Measurements from ENCODE around the gene HIPK4.
"Not testable (repeated sequence)": the region's sequence is repeated elsewhere in the genome, so short reads cannot be mapped to it uniquely, and the experiment has no call there.

The HIPK4 gene

GRCh38 chr19:40417643-40417981 is 27.6 kb upstream of the HIPK4 start:
- no peak for DNase-seq (ENCODE audit: low read depth)

- no peak for DNase-seq (ENCODE audit: low read depth)
Measured at GRCh38 chr19:40416918-40417642, 27.1 kb upstream of the HIPK4 start.

GRCh38 chr19:40415768-40416167 is 25.8 kb upstream of the HIPK4 start:
- no peak for DNase-seq (ENCODE audit: low read depth)

- DNase-seq (ENCODE audit: low read depth) = no peak
Measured at GRCh38 chr19:40414542-40415535, 24.9 kb upstream of the HIPK4 start.

DNA sequence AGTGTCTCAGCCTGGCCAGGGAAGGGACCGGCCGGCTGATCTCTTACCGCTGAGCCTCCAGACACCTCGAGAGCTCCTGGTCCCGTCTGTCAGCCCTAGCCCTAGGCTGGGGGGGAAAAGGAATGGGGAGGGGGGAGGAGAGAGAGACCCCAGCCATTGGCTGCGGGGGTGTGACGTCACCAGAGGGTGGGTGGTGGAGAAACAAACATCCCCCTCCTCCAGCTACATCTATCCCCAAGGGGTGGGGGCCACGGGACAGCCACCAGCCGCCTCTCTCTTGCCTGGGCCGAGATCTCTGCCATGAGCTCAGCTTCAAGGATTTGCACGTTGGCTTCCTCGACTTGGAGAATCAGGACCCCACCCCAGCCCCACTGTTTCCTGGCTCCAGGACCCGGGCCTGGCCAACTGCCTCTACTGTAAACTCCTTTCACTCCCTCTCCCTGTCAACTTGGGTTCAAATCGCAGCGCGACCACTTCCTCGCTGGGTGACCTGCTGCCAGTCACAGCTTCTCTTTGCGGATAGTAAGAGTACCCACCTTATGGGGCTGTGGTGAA is 23.4 kb upstream of the HIPK4 start, which contains the start of gene PRX:
Gene PRX, minus strand, starts transcription at position 88 of the 555 bp plus-strand sequence. CDS start 5,446 bp downstream, outside the sequence.
- no peak for DNase-seq (ENCODE audit: low read depth)

- DNase-seq (ENCODE audit: low read depth) = no peak
Measured at GRCh38 chr19:40412866-40413265, 22.9 kb upstream of the HIPK4 start.

DNA sequence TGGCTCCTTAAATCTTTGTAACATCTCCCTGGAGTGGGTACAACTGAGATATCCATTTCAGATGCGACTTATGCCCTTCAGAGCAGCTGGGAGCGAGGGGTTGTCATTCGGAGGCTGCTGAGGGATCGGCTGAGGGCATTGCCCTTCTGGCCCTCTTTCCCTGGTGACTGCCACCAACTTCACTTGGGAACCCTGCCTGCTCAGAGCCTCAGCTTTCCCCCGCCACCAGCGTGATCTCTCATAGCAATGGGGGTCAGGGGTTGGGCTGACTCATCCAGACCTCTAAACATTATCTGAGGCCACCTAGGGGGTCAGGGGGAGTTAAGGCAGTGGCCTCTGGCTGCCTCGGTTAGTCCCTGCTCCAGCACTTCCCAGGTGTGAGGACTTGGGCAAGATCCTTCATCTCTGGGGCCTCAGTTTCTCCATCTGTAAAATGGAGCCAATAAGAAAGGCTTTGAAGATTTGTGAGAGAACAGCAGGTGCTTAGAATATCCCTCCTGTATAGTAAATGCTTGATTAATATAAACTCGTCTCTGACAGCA is 22.0 kb upstream of the HIPK4 start:
- DNase-seq (ENCODE audit: low read depth) = no peak

DNA sequence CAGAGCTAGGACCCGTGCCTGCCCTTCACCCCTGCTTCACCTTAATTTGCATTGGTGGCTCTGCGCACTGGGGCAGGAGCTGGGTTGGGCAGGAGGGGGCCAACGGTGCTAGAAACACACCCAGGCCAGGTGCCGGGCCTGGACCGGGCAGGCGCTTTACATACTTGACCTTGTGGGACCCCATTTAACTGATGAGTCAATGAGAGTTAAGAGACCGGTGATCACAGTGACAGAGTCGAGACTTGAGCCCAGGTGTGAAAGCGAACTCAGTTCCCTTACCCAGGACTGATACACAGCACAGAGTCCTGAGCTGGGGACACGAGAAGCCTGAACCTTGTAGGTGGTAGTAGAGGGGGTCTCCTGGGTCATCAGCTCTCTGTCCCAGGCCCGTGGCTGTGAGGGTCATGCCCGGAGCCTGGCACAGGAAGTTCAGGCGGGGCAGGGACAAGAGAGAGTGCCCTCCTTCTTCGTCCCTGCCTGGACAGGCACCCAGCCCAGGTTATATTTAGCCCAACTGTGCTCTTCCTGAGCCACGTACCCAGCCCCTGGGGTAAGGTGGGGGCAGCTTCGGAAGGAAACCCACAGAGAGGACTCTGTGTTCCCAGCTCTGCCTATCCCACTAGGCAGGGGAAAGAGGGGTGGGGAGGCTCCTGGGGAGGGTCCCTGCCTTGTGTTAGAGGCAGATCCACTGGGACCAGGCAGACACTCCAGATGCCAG is 21.3 kb upstream of the HIPK4 start:
- DNase-seq (ENCODE audit: low read depth) = no peak

DNA sequence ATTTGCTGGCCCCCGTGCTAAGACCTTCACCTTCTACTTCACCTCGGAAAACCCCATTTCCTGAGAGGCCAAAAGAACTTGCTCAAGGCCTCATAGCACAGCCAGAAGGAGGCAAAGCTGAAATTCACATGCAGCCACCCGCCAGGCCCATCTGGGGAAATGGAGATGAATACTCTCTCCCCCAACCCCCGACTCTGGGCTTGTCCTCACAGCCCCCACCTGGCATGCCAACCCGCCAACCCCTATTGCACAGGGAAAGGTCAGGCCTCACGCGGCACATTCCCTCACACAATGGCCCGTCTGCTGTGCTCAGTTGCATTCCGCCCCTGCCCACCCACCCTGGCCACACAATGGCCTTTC is 20.0 kb upstream of the HIPK4 start:
- no peak for DNase-seq (ENCODE audit: low read depth)

- not testable (repeated sequence) for DNase-seq (ENCODE audit: low read depth)
Measured at GRCh38 chr19:40408598-40408925, 18.6 kb upstream of the HIPK4 start.

DNA sequence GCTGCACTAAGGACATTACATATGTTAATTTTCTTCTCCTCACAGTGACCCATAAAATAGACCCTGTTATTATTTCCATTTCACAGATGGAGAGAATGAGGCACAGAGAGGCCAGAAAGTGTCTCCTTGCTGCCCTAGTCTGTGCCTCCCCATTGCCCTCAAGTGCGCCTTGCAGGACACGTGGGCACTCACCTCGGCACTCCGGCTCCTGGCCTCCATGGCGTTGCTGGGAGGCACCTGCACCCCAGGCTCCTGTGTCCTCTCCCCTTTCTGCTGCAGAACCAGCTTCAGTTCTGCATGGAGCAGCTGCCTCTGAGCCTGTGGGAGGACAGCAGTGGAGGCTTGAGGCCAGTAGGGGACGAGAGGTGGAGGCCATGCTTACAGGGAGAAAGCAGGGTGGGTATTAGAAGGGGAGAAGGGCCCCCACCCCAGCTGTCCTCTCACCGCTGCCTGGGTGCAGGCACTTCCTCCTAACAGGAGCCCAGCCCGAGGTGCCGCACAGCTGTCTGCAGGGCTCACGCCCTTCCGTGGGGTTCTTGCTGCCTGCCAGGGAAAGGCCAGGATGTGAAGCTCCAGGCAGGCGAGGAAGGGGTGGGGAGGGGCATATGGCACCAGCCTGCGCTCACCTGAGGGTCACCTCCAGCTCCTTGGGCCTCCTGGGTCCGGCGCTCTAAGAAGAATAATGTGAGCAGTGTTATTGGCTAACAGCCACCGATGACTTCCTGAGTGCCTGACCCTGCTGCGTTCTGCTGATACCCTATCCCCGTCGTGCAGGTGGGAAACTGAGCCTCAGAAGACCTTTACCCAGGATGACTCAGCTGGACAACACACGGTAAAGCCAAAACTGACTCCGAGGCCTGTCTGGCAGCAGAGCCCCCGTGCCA is 18.0 kb upstream of the HIPK4 start:
- DNase-seq (ENCODE audit: low read depth) = no peak

DNA sequence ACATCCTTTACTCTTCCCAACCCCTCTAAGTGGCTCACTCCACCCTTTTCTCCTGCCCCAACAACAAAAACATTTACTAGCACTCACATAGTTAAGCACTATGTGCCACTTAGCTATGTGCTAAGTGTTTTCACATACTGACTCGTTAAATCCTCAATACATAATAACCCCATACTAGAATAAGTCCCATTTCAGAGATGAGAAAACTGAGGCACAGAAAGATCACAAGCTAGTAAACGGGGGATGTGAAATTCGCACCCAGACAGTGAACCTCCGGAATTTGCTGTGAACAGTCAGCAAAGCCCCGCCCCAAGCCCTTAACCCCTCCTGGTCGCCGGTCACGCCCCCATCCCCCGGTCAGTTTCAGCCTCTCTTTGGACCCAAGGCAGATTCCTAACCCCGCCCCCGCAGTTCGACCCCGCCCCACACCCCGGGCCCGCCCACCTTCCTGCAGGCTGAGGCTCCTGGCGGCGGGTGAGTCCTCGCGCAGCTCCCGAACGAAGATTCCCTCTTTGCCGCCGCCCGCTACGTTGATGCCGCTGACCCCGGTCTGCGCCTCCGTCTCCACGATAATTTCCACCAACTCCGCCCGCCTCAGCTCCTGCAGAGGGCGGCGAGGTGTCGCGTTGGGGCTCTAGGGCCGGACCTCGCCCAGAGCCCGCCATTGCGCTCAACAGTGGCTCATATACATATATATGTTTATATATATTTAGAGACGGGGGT is 13.4 kb upstream of the HIPK4 start:
- peak; percentile 49 for DNase-seq (ENCODE audit: low read depth)

- no peak for DNase-seq (ENCODE audit: low read depth)
Measured at GRCh38 chr19:40400559-40400958, 10.6 kb upstream of the HIPK4 start.

GRCh38 chr19:40398417-40399131 is 8.6 kb upstream of the HIPK4 start:
- DNase-seq (ENCODE audit: low read depth) = peak; percentile 11

DNA sequence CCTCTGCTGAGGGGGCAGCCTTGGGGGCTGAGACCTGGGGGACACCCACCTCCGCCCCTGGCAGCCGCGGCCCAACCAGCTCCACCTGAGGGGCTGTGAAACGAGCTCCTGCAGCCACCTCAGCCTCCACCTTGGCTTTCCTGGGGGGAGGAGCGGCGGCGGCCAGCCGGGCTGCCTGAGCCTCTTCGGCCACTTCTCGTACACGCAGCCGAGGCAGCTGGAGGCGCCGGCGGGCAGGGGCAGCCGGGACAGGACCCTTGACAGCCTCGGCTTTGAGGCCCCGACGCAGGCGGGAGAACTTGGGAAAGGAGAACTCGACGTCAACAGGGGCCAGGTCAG is 7.6 kb upstream of the HIPK4 start:
- DNase-seq (ENCODE audit: low read depth) = no peak

DNA sequence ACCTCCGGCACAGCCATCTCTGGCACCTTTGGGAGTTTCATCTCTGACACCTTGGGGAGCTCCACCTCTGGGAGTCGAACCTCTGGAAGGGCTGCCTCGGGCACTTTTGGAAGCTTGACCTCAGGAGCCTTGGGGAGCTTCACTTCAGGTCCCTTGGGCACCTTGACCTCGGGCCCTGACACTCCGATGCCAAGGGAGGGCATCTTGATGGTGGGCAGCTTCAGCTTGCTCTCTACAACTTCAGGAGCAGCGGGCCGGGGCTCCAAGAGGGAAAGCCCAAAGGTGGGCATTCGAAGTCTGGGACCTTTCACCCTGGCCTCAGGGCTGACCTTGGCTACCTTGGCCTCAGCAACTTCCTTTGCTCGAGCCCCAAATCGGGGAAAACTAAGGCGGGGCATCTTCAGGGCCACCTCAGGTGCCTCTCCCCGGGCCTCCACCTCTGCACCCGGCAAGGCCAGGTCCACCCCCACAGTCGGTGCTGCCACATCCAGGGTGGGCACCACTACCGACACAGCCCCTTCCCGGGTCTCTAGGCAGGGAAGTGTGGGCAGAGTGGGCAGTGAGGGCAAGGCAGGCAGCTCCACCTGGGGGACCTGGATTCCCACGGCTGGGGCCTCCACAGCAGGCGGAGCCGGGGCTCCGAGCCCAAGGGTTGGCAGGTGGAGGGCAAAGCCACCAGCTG is 7.0 kb upstream of the HIPK4 start:
- no peak for DNase-seq (ENCODE audit: low read depth)

DNA sequence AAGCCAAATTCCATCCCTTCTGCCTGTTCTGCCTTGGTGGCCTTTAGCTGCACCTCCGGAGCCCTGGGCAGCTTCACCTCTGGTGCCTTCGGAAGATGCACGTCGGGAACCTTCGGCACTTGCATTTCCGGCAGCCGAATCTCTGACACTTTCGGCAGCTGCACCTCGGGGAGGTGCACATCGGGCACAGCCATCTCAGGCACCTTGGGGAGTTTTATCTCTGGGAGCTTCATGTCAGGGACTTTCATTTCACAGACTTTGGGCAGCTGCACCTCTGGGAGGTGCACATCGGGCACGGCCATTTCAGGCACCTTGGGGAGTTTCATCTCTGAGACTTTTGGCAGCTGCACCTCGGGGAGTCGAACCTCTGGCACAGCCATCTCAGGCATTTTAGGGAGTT is 6.0 kb upstream of the HIPK4 start:
- no peak for DNase-seq (ENCODE audit: low read depth)

DNA sequence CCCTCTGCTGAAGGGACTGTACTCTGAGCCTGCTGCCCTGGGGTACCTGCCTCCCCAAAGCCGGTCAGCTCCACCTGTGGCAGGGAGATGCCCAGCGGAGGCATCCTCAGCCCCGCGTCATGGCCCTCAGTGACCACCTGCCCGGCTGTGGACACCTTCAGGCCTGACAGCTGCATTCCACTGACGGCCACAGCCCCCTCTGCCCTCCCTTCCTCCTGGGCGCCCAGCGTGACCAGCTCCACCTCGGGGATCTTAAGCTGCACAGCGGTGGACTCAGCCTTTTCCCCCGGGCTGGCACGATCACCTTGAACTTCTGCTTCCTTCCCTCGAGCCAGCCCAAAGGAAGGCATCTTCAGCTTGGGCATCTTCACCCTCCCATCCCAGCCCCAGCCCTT is 4.8 kb upstream of the HIPK4 start:
- DNase-seq (ENCODE audit: low read depth) = no peak

Data from activated gamma-delta T cell treated with anti-CD3 and anti-CD28 coated beads, Interleukin-2, amount 50 U/mL, for 16 hours (primary cell).